MG63 (cell line): ENCODE data around the gene LRRC45. TPM values are rescaled to one million over a fixed set of nuclear protein-coding genes. Genes with fewer than 3 reads are reported as not detected.
"Not testable (repeated sequence)": the region's sequence is repeated elsewhere in the genome, so short reads cannot be mapped to it uniquely, and the experiment has no call there.

Experiments
- DNase-seq: peaks from one replicate; pipeline ENCODE4 v3.0.0-alpha.2; 2020
- H3K27me3 ChIP-seq: fragments of 250-450 bp; sonication (Bioruptor Pico); 2 replicates; pipeline ENCODE4 v1.5.1; 2020; ENCODE audit warnings: mild to moderate bottlenecking, moderate library complexity
- H3K36me3 ChIP-seq: fragments of 250-450 bp; sonication (Bioruptor Pico); 2 replicates; pipeline ENCODE4 v1.5.1; 2020; ENCODE audit warnings: mild to moderate bottlenecking, moderate library complexity
- H3K4me3 ChIP-seq: fragments of 250-450 bp; sonication (Bioruptor Pico); 2 replicates; pipeline ENCODE4 v1.5.1; 2020; ENCODE audit warnings: mild to moderate bottlenecking, moderate library complexity
- H3K9me3 ChIP-seq: fragments of 250-450 bp; sonication (Bioruptor Pico); 2 replicates; pipeline ENCODE4 v1.5.1; 2020; ENCODE audit warnings: mild to moderate bottlenecking, moderate library complexity
- total RNA-seq: library from RNA; depleted of rRNA; stranded (reverse); fragments of >200 nt; shearing (Covaris generic); gene quantifications from 2 replicates; pipeline ENCODE4 v1.2.3, GENCODE V29; 2014; ENCODE audit warnings: low replicate concordance; rRNA removed

LRRC45 gene
- 31.7 and 33.0 TPM in 2 replicates for total RNA-seq

DNA sequence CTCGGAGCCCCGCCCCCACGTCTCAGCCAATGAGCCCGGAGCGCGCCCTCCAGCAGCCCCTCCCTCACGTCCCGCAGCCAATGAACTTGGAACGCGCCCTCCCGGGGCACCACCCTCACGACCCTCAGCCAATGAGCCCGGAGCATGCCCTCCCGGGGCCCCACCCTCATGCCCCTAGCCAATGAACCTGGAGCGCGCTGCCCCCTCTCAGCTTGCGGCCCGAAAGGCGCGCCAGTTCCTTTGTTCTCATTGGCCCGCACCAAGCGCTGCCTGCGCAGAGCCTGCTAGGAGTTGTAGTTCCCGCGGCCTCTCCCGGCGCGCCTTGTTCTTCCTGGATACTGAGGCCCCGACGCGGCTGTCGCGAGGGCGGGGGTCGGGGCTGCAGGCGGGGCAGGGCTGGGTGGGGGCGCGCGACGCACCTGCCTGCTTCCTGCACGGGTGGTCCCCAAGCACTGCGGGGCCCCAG, at the start of gene LRRC45:
Gene LRRC45, plus strand, starts transcription at position 325 of the 466 bp plus-strand sequence. CDS start 339 bp downstream, outside the sequence.
- H3K27me3 ChIP-seq, result no peaks in the 10 kb centered on the region
- peak; percentile 100 for DNase-seq
- peaks cover 22% of the 10 kb centered on the region for H3K36me3 ChIP-seq
- peak within 1 kb of the TSS; percentile 94 for H3K4me3 ChIP-seq
- H3K9me3 ChIP-seq, result no peaks in the 10 kb centered on the region

DNA sequence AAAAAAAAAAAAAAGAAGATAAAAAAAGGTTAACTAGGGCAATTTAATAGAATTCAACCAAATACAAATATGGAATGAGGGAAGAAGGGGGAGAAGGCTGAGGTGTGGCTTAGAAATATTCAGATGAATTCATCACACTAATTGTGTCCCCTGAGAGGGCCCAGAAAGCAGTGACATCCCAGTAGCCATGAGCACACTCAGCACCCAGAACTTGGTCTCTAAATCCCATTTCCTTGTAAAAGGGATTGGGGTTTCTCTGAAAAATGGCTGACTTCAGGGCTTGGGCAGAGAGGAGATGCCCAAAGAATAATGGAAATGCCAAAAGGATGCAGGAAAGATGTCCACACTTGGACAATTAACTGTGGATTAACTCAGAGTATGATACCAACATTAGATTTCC, 49.7 kb upstream of the LRRC45 start:
- H3K9me3 ChIP-seq, result peaks cover 19% of the 10 kb centered on the region
- no peaks in the 10 kb centered on the region for H3K27me3 ChIP-seq
- H3K36me3 ChIP-seq, result no peaks in the 10 kb centered on the region
- H3K4me3 ChIP-seq, result no peak overlapping the region
- no peak for DNase-seq

DNA sequence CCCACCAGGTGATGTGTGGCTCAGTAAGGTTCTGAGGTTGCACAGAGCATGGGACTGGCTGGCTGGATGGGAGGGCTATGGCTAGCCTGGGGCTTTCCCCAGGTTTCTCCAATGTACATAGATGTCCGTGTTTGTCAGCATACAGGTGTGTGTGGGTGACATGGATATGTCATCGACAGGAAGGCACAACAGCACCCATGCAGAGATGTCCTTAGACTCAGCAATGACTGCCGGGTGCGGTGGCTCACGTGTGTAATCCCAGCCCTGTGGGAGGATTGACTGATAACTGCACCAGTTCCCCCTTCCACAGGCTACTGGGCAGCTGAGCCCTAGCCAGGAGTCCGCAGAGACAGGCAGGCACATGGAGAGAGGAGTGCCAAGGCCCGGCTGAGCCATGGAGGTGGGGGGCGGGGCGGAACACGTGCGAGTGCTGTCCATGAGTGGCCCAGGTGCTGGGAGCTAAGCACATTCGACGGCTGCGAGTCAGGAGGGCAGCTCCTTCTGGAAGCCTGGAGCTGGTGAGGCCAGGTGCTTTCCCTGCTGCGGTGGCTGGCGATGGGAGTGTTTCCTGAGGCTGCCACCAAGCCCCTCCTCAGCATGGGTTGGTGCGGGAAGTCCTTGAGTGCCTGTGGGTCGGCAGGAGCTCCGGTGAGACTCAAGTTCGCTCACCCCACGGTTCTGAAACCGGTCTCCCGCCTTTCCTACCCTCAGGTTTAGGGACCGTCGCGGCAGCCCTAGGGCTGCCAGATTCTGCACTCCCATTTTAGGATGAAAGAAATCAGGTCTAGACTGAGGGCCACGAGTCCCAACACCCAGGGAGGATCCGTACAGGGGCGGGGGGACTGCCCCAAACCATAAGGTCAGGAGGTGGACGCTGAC, 46.5 kb upstream of the LRRC45 start:
- peak; percentile 31 for DNase-seq
- peaks cover 18% of the 10 kb centered on the region for H3K36me3 ChIP-seq

GRCh38 chr17:81977211-81977808, 45.8 kb upstream of the LRRC45 start, which contains the start of gene ASPSCR1:
Gene ASPSCR1 (plus strand): TSS chr17:81977629. CDS start chr17:81977647, 18 bp downstream.
- Histone ChIP-seq H3K4me3 (peak within 1 kb of the TSS; percentile 86), H3K27me3 (no peaks in the 10 kb centered on the region), H3K9me3 (peaks cover 14% of the 10 kb centered on the region), H3K36me3 (peaks cover 18% of the 10 kb centered on the region)
- DNase-seq, result peak; percentile 88

More for the DNA sequence above, 46.5 kb upstream of the LRRC45 start:
- Histone ChIP-seq H3K4me3 (peak overlapping the region; percentile 86), H3K27me3 (no peaks in the 10 kb centered on the region), H3K9me3 (peaks cover 18% of the 10 kb centered on the region)

DNA sequence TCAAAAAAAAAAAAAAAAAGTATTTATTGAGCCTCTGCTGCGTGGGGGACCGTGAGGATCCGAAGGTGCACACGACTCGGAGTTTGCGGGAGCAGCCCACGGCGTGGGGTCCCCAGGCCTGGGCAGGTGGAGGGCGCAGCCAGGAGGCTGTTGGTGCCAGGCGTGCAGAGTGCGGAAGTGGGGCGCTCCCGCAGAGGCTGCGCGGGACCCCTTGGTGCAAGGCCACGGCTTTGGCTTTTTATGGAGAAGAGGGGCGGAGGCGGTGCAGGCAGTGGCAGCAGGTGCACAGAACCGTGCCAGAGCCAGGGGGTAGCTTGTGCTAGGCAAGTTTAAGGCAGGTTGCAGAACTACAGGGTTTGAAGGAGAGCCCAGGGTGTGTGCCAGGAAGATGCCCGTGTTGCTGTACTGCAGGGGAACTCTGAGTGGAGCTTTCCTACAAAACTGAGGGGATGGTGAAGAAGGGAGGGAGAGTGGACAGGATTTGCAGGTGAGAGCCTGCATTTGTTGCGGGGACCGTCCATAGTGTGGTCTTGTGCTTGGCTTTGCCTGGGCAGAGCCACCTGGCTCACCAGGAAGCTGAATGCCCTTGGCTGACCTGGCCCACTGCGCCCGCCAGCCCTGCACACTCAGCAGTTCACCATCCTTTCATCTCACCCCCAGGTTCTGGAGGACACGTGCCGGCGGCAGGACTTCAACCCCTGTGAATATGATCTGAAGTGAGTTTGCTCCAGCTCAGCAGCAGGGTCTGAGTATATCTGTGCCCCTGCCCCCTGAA, 44.4 kb upstream of the LRRC45 start:
- H3K4me3 ChIP-seq, result peak overlapping the region; percentile 86
- peaks cover 5% of the 10 kb centered on the region; the same call in 1 of the 2 replicates for H3K9me3 ChIP-seq
- no peak for DNase-seq
- H3K36me3 ChIP-seq, result peaks cover 27% of the 10 kb centered on the region
- no peaks in the 10 kb centered on the region for H3K27me3 ChIP-seq

DNA sequence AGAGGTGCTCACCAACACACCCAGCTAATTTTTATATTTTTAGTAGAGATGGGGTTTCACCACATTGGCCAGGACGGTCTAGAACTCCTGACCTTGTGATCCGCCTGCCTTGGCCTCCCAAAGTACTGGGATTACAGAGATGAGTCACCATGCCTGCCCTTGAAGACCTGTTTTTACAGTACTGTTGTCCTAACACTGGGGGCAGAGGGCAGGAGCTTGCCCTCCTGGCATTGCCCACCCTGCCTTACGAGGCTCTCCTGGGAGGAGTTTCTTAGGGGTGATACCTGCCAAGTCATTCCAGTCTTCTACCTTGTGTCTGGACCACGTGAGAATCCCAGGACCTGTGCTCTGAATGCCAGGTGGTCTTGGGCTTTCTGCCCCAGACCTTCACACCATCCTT, 43.0 kb upstream of the LRRC45 start:
- Histone ChIP-seq H3K9me3 (no peaks in the 10 kb centered on the region), H3K27me3 (no peaks in the 10 kb centered on the region), H3K36me3 (peaks cover 33% of the 10 kb centered on the region), H3K4me3 (no peak overlapping the region)
- DNase-seq, result no peak

- Histone ChIP-seq H3K9me3 (no peaks in the 10 kb centered on the region), H3K4me3 (no peak overlapping the region), H3K36me3 (peaks cover 39% of the 10 kb centered on the region), H3K27me3 (no peaks in the 10 kb centered on the region)
- DNase-seq, result no peak
Measured at GRCh38 chr17:81980707-81981343, 42.3 kb upstream of the LRRC45 start.

- not testable (repeated sequence) for DNase-seq, H3K9me3 ChIP-seq, H3K4me3 ChIP-seq, H3K27me3 ChIP-seq
- H3K36me3 ChIP-seq, result peaks cover 45% of the 10 kb centered on the region
Measured at GRCh38 chr17:81981511-81981910, 41.6 kb upstream of the LRRC45 start.

DNA sequence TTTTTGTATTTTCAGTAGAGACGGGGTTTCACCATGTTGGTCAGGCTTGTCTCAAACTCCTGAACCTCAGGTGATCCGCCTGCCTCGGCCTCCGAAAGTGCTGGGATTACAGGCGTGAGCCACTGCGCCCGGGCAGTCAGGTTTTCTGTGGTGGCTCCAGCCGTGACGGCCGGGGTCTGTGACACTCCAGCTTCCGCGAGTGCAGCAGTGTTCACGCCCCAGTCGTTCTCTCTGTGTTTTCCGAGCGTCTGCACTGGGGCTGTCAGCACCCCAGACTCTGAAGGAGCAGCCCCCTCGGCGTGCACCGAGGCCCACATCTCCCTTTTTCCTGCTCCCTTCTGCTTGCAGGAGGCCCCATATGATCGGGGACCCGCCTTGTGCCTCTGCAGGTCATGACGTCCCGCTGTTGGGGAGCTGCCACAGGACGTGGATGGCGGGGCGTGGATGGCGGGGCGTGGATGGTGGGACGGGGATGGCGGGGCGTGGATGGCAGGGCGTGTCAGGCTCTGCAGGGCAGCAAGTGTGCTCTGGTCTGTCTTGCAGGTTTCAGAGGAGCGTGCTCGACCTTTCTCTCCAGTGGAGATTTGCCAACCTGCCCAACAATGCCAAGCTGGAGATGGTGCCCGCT, 40.0 kb upstream of the LRRC45 start:
- Histone ChIP-seq H3K36me3 (peaks cover 48% of the 10 kb centered on the region), H3K27me3 (no peaks in the 10 kb centered on the region), H3K9me3 (no peaks in the 10 kb centered on the region), H3K4me3 (no peak overlapping the region)
- no peak for DNase-seq

DNA sequence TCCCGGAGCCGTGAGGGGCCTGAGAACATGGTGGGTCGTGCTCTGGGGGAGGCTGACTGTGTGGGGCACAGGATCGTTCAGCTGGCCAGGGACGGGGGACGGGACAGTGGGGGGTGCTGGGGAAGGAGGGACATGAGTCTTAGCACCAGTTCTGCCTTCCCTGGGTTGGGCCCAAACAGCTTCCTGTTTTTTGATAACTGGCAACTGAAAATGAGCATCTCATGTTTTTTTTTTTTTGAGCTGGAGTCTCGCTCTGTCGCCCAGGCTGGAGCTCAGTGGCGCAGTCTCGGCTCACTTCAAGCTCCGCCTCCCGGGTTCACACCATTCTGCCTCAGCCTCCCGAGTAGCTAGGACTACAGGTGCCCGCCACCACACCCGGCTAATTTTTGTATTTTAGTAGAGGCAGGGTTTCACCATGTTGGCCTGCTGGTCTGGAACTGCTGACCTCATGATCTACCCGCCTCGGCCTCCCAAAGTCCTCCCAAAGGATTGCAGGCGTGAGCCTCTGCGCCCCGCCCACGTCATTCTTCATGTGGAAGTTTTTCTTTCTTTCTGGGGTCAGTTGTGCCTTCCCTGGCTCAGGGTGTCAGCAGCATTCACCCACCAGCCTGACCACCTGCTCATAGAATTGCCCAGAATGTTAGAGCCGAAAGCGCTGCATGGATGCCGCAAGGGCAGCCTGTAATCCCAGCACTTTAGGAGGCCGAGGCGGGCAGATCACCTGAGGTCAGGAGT, 39.3 kb upstream of the LRRC45 start:
- H3K36me3 ChIP-seq, result peaks cover 48% of the 10 kb centered on the region
- no peak for DNase-seq
- no peaks in the 10 kb centered on the region for H3K27me3 ChIP-seq
- H3K9me3 ChIP-seq, result no peaks in the 10 kb centered on the region
- H3K4me3 ChIP-seq, result no peak overlapping the region

GRCh38 chr17:81984773-81985410, 38.2 kb upstream of the LRRC45 start:
- Histone ChIP-seq H3K27me3 (no peaks in the 10 kb centered on the region), H3K36me3 (peaks cover 39% of the 10 kb centered on the region), H3K9me3 (no peaks in the 10 kb centered on the region), H3K4me3 (no peak overlapping the region)
- DNase-seq, result no peak

DNA sequence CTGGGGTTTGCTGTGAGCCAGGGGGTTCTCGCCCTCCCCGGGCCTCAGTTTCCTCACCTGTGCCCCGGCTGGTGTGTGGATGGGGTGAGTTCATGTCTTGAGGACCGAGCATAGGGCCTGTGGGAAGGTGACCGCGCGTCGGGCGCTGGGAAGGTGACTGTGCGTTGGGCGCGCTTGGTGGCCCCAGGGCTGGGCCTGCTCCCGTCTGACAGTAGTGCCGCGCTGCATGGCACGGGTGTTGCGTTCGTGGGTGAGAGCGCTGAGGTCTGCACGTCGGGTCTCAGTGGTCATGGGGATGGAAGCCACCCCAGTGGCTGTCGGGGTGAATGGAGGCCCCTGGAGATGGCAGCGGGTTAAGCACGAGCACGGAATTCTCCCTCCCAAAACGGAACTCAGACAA, 36.5 kb upstream of the LRRC45 start:
- no peak overlapping the region for H3K4me3 ChIP-seq
- no peaks in the 10 kb centered on the region for H3K9me3 ChIP-seq
- peaks cover 34% of the 10 kb centered on the region for H3K36me3 ChIP-seq
- no peaks in the 10 kb centered on the region for H3K27me3 ChIP-seq
- DNase-seq, result no peak

DNA sequence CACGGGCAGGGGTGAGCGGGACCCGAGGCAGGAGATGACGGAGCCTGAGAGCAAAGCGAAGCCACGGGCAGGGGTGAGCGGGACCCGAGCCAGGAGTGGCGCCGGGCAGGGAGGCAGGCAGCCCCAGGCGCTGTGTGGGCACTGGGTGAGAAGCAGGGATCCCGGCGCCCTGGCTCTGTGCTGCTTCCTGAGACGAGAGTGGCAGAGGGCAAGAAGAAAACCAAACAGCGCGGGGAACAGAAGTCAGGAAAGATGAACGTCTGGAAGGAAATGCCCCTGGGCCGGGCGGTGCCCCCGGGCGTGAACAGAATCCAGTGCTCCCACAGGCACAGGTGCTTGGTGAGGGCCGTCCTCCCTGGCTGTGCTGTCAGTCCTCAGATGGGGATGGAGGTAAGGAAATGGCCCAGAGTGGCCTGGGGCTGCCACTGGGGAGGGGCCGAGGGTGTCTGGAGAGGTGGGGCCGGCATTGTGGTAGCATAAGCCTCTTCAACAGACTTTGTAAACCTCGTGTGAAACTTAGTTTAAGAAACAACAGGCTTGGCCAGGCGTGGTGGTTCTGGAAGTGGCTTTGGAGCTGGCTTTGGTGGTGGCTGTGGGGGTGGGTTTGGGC, 35.8 kb upstream of the LRRC45 start:
- no peak for DNase-seq
- no peak overlapping the region for H3K4me3 ChIP-seq
- peaks cover 34% of the 10 kb centered on the region for H3K36me3 ChIP-seq
- H3K27me3 ChIP-seq, result no peaks in the 10 kb centered on the region
- no peaks in the 10 kb centered on the region for H3K9me3 ChIP-seq

DNA sequence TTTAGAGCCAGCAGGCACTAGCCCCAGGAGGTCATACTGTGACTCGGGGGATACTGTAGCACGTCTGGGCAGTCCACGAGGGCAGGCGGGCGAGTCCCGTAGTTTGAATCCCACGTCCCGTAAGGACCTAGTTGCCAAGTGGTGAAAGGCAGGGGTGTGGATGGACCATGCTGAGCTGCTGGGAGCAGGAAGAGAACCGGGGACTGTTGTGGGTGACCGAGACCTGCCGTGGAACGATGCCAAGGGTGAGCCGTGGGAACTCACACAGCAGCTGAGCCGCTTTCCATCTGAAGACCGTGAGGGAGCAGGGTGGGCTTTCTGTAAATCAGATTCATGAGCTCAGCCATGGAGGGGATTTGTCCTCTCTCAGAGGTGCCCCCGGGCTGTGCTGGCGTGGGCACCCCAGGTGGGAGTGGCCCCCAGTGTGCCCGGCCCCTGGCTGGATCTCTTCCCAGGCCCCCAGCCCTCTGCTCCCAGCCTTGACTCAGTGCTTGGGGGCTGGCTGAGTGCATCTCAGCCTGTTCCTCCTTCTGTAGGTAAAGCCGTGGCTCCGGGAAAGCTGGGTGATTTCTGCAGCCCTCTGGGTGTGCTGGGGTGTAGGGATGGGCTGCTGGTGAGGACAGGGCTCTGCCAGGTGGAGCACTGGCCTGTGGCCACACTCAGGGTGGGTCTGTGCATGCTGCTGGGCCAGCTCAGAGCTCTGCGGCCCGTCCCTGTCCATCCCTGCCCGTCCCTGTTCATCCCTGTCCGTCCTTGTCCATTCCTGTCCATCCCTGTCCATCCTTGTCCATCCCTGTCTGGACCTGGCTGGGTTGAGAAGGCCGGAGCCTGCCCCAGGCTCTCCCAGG, 32.0 kb upstream of the LRRC45 start:
- Histone ChIP-seq H3K4me3 (no peak overlapping the region), H3K36me3 (peaks cover 33% of the 10 kb centered on the region), H3K27me3 (no peaks in the 10 kb centered on the region), H3K9me3 (no peaks in the 10 kb centered on the region)
- no peak for DNase-seq
